H9 (cell line): ENCODE measurements around the gene GNG3. TPM values are rescaled to one million over a fixed set of nuclear protein-coding genes. Genes with fewer than 3 reads are reported as not detected.
A peak's percentile ranks its signal among the peaks of the same experiment; 100 is the strongest.

Experiments
- DNase-seq: peaks from one replicate; pipeline ENCODE4 v3.0.0-alpha.2; 2017
- H2AFZ ChIP-seq: one replicate; pipeline ENCODE4 v1.6.1; 2013; ENCODE audit warnings: mild to moderate bottlenecking, low read length, control low read depth, moderate library complexity
- H2AK5ac ChIP-seq: 2 replicates; pipeline ENCODE4 v1.6.1; 2013; ENCODE audit warnings: low read length, control low read depth, mixed read lengths; ENCODE audit not compliant: insufficient read length
- H2BK120ac ChIP-seq: one replicate; pipeline ENCODE4 v1.6.1; 2013; ENCODE audit warnings: low read depth, mild to moderate bottlenecking, low read length, control low read depth, inconsistent platforms; ENCODE audit not compliant: poor library complexity, severe bottlenecking
- H2BK12ac ChIP-seq: 2 replicates; pipeline ENCODE4 v1.6.1; 2013; ENCODE audit warnings: low read length, control low read depth, mixed read lengths, low read depth; ENCODE audit not compliant: insufficient read length
- H2BK15ac ChIP-seq: 2 replicates; pipeline ENCODE4 v1.6.1; 2013; ENCODE audit warnings: low read depth, low read length, control low read depth
- H2BK20ac ChIP-seq: one replicate; pipeline ENCODE4 v1.6.1; 2013; ENCODE audit warnings: low read depth, mild to moderate bottlenecking, low read length, control low read depth, inconsistent platforms; ENCODE audit not compliant: poor library complexity, severe bottlenecking
- H2BK5ac ChIP-seq: 2 replicates; pipeline ENCODE4 v1.6.1; 2013; ENCODE audit warnings: low read length, control low read depth, mixed read lengths; ENCODE audit not compliant: insufficient read length
- H3K14ac ChIP-seq: 2 replicates; pipeline ENCODE4 v1.6.1; 2013; ENCODE audit warnings: low read length, control low read depth; ENCODE audit not compliant: insufficient read depth
- H3K18ac ChIP-seq: 2 replicates; pipeline ENCODE4 v1.6.1; 2013; ENCODE audit warnings: low read depth, mild to moderate bottlenecking, mixed read lengths, low read length, control low read depth; ENCODE audit not compliant: insufficient read length
- H3K23ac ChIP-seq: 2 replicates; pipeline ENCODE4 v1.6.1; 2013; ENCODE audit warnings: low read length, control low read depth, mixed read lengths, low read depth; ENCODE audit not compliant: insufficient read length
- H3K23me2 ChIP-seq: 2 replicates; pipeline ENCODE4 v1.6.1; 2013; ENCODE audit warnings: low read depth, mild to moderate bottlenecking, mixed read lengths, low read length, control low read depth; ENCODE audit not compliant: insufficient read length, poor library complexity, severe bottlenecking
- H3K27ac ChIP-seq: 2 replicates; pipeline ENCODE4 v1.5.1; 2013; ENCODE audit warnings: low read length, control low read depth, mixed read lengths, low read depth; ENCODE audit not compliant: insufficient read length
- H3K27me3 ChIP-seq: 2 replicates; pipeline ENCODE4 v1.6.1; 2013; ENCODE audit warnings: low read length, control low read depth, inconsistent platforms; ENCODE audit not compliant: insufficient read depth
- H3K4ac ChIP-seq: 2 replicates; pipeline ENCODE4 v1.6.1; 2013; ENCODE audit warnings: low read depth, mild to moderate bottlenecking, control low read depth, inconsistent platforms, low read length, moderate library complexity
- H3K4me1 ChIP-seq: 2 replicates; pipeline ENCODE4 v1.6.1; 2013; ENCODE audit warnings: low read length, control low read depth, inconsistent platforms; ENCODE audit not compliant: insufficient read depth
- H3K4me2 ChIP-seq: 2 replicates; pipeline ENCODE4 v1.6.1; 2013; ENCODE audit warnings: low read length, control low read depth, mixed read lengths; ENCODE audit not compliant: insufficient read length, insufficient read depth
- H3K56ac ChIP-seq: 2 replicates; pipeline ENCODE4 v1.6.1; 2013; ENCODE audit warnings: low read depth, mild to moderate bottlenecking, mixed read lengths, low read length, control low read depth; ENCODE audit not compliant: insufficient read length
- H3K79me1 ChIP-seq: 2 replicates; pipeline ENCODE4 v1.6.1; 2013; ENCODE audit warnings: low read depth, mild to moderate bottlenecking, moderate library complexity, low read length, control low read depth, inconsistent platforms; ENCODE audit not compliant: insufficient read depth, poor library complexity, severe bottlenecking
- H3K79me2 ChIP-seq: 2 replicates; pipeline ENCODE4 v1.6.1; 2013; ENCODE audit warnings: low read length, control low read depth, inconsistent platforms; ENCODE audit not compliant: insufficient read depth
- H3K9ac ChIP-seq: 2 replicates; pipeline ENCODE4 v1.6.1; 2013; ENCODE audit warnings: low read length, control low read depth, mixed read lengths; ENCODE audit not compliant: insufficient read length; ENCODE audit errors: extremely low read depth
- H3K9me3 ChIP-seq: one replicate; pipeline ENCODE4 v1.6.1; 2013; ENCODE audit warnings: low read depth, low read length, inconsistent platforms; ENCODE audit not compliant: control insufficient read depth
- H3T11ph ChIP-seq: one replicate; pipeline ENCODE4 v1.6.1; 2013; ENCODE audit warnings: mild to moderate bottlenecking, low read length, control low read depth, inconsistent platforms
- H4K20me1 ChIP-seq: one replicate; pipeline ENCODE4 v1.6.1; 2013; ENCODE audit not compliant: control insufficient read depth, insufficient read length, insufficient read depth
- H4K5ac ChIP-seq: 2 replicates; pipeline ENCODE4 v1.6.1; 2013; ENCODE audit warnings: low read depth, mild to moderate bottlenecking, mixed read lengths, low read length, control low read depth; ENCODE audit not compliant: insufficient read length
- H4K8ac ChIP-seq: replicated peaks from 2 replicates; pipeline ENCODE4 v1.6.1; 2013; ENCODE audit warnings: low read length, control low read depth, mixed read lengths, low read depth; ENCODE audit not compliant: insufficient read length
- H4K91ac ChIP-seq: 2 replicates; pipeline ENCODE4 v1.6.1; 2013; ENCODE audit warnings: low read depth, mild to moderate bottlenecking, moderate library complexity, mixed read lengths, low read length, control low read depth; ENCODE audit not compliant: insufficient read length
- H3K27ac Mint-ChIP-seq, 3 experiments: 2 replicates in 2 of 3; 3 replicates in 1 of 3; pipeline ENCODE4 v1.8.0; 2020 to 2021; ENCODE audit warnings: mixed read lengths in 3 of 3, mild to moderate bottlenecking in 1 of 3, moderate library complexity in 1 of 3
- H3K27me3 Mint-ChIP-seq: 2 replicates; pipeline ENCODE4 v1.8.0; 2021; ENCODE audit warnings: low read depth, mild to moderate bottlenecking, moderate library complexity, mixed read lengths
- H3K36me3 Mint-ChIP-seq, 3 experiments: 2 replicates in 2 of 3; 3 replicates in 1 of 3; pipeline ENCODE4 v1.8.0; 2020 to 2021; ENCODE audit warnings: low read depth in 3 of 3, mixed read lengths in 3 of 3; ENCODE audit not compliant: insufficient read depth in 1 of 3
- H3K4me1 Mint-ChIP-seq, 2 experiments: 2 replicates each; pipeline ENCODE4 v1.8.0; 2020; ENCODE audit warnings: mixed read lengths in 2 of 2
- H3K4me3 Mint-ChIP-seq, 2 experiments: 2 replicates in 1 of 2; 3 replicates in 1 of 2; pipeline ENCODE4 v1.8.0; 2020 to 2021; ENCODE audit warnings: mild to moderate bottlenecking in 2 of 2, mixed read lengths in 2 of 2, moderate library complexity in 1 of 2
- H3K9me3 Mint-ChIP-seq, 2 experiments: 2 replicates in 1 of 2; 3 replicates in 1 of 2; pipeline ENCODE4 v1.8.0; 2020; ENCODE audit warnings: mild to moderate bottlenecking in 2 of 2, mixed read lengths in 2 of 2, moderate library complexity in 1 of 2
- WGBS: extraction: QIAGEN DNeasy Blood & Tissue Kit; methylation state at CpG from one replicate; pipeline ENCODE4 v1.1.7; 2013; ENCODE audit warnings: missing lambda C conversion rate, low lambda C conversion rate, mixed read lengths; ENCODE audit not compliant: insufficient read length; ENCODE audit errors: extremely low coverage; 5-methylcytosine and 5-hydroxymethylcytosine counted together
- total RNA-seq: library from RNA; stranded (reverse); gene quantifications from 2 replicates; pipeline ENCODE4 v1.2.1, GENCODE V29; 2021
- TF ChIP-seq, protein P1 (sequence below): fragments of 200-600 bp; sonication (generic); conservative IDR thresholded peaks from 3 replicates; pipeline ENCODE4 v1.8.0; 2021; ENCODE audit warnings: antibody characterized with exemption, mild to moderate bottlenecking

Gene GNG3
- total RNA-seq, 1 experiment from 2014 or later: 3.2 TPM

DNA sequence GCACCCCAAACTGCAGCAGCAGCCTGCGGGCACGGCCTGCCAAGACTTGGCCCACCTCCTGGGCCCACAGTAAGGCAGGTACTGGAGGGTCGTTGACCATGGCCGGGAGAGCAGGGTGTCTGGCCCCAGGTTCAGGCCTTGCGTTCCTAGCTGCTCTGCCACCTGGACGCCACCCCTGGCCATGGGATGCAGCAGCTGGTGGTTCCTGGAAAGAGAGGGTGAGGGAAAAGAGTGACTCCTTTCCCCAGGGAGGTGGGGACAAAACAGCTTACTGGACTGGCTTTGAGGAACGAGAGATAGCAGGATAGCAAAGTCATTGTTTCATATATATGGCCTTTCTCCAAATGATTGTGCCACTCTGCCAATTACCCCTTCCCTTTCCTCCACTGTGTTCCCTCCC is 2.1 kb upstream of the GNG3 start:
- peak; percentile 41 for DNase-seq
- Histone ChIP-seq H4K8ac (no peak overlapping the region), H3K56ac (no peak overlapping the region), H3K14ac (no peak overlapping the region), H2AFZ (no peak overlapping the region), H2BK15ac (no peak overlapping the region), H3K4me2 (peak overlapping the region; percentile 82), H3K9ac (peak overlapping the region; percentile 71), H3K27me3 (no peaks in the 10 kb centered on the region), H3K27ac (no peak overlapping the region), H3K79me2 (no peaks in the 10 kb centered on the region; the same call in 1 of the 2 replicates), H3K79me1 (no peaks in the 10 kb centered on the region), H3K9me3 (no peaks in the 10 kb centered on the region), H4K20me1 (no peaks in the 10 kb centered on the region), H2BK120ac (no peak overlapping the region), H3K4me1 (peaks cover 2% of the 10 kb centered on the region; the same call in 1 of the 2 replicates), H2BK20ac (no peak overlapping the region), H3K4ac (no peak overlapping the region), H2AK5ac (no peak overlapping the region), H3K18ac (no peak overlapping the region), H3K23ac (no peak overlapping the region), H4K5ac (no peak overlapping the region), H2BK12ac (no peak overlapping the region), H3K23me2 (peaks cover 28% of the 10 kb centered on the region), H2BK5ac (no peak overlapping the region), H3T11ph (no peak overlapping the region), H4K91ac (no peak overlapping the region)
- Mint-ChIP-seq H3K27ac (peak overlapping the region; percentile 92 to 97 (median 93); a peak in 5 of 7 replicates), H3K9me3 (no peaks in the 10 kb centered on the region; a peak in 1 of 5 replicates), H3K36me3 (peaks cover 21 to 34% (median 23%) of the 10 kb centered on the region in 3 experiments), H3K27me3 (no peaks in the 10 kb centered on the region), H3K4me3 (peak overlapping the region; percentile 79 to 91), H3K4me1 (peaks cover 35 to 39% of the 10 kb centered on the region in 2 experiments)
- no CpG with 5 or more reads among the region's 7 CpGs for WGBS
- TF ChIP-seq, protein P1, sequence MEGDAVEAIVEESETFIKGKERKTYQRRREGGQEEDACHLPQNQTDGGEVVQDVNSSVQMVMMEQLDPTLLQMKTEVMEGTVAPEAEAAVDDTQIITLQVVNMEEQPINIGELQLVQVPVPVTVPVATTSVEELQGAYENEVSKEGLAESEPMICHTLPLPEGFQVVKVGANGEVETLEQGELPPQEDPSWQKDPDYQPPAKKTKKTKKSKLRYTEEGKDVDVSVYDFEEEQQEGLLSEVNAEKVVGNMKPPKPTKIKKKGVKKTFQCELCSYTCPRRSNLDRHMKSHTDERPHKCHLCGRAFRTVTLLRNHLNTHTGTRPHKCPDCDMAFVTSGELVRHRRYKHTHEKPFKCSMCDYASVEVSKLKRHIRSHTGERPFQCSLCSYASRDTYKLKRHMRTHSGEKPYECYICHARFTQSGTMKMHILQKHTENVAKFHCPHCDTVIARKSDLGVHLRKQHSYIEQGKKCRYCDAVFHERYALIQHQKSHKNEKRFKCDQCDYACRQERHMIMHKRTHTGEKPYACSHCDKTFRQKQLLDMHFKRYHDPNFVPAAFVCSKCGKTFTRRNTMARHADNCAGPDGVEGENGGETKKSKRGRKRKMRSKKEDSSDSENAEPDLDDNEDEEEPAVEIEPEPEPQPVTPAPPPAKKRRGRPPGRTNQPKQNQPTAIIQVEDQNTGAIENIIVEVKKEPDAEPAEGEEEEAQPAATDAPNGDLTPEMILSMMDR: 0 out of 3 replicates have a peak, but pooled peaks have one; percentile 11
